Neural cell (in vitro differentiated cells): ENCODE results near the gene PUM1. TPM values are rescaled to one million over a fixed set of nuclear protein-coding genes. Genes with fewer than 3 reads are reported as not detected.

Source experiments
- H2AFZ ChIP-seq: fragments of 200-600, 300-800 bp; sonication (generic), shearing (Covaris generic); 2 replicates; pipeline ENCODE4 v1.6.0; 2014; ENCODE audit warnings: low read depth, mild to moderate bottlenecking, antibody characterized with exemption, low read length, moderate library complexity
- H3F3A ChIP-seq: fragments of 200-600 bp; shearing (Covaris generic); 2 replicates; pipeline ENCODE4 v1.6.1; 2016; ENCODE audit warnings: mild to moderate bottlenecking, moderate library complexity, mixed read lengths, antibody characterized with exemption, low read length; ENCODE audit not compliant: insufficient read depth, poor library complexity, severe bottlenecking
- H3K27ac ChIP-seq: fragments of 200-600, 300-800 bp; sonication (generic), shearing (Covaris generic); 2 replicates; pipeline ENCODE4 v1.5.1; 2014; ENCODE audit warnings: mild to moderate bottlenecking, low read length, moderate library complexity
- H3K27me3 ChIP-seq: fragments of 300-800, 200-600 bp; sonication (generic), shearing (Covaris generic); 2 replicates; pipeline ENCODE4 v1.6.0; 2014; ENCODE audit warnings: mild to moderate bottlenecking, low read depth, low read length, moderate library complexity; ENCODE audit not compliant: insufficient read depth
- H3K36me3 ChIP-seq: fragments of 300-800, 200-600 bp; sonication (generic), shearing (Covaris generic); 2 replicates; pipeline ENCODE4 v1.5.1; 2014; ENCODE audit warnings: mild to moderate bottlenecking, antibody characterized with exemption, low read length, moderate library complexity; ENCODE audit not compliant: insufficient read depth
- H3K4me2 ChIP-seq: fragments of 300-800, 200-600 bp; sonication (generic), shearing (Covaris generic); 2 replicates; pipeline ENCODE4 v1.6.0; 2014; ENCODE audit warnings: mild to moderate bottlenecking, low read length
- H3K4me3 ChIP-seq: fragments of 300-800, 200-600 bp; sonication (generic), shearing (Covaris generic); 2 replicates; pipeline ENCODE4 v1.5.1; 2014; ENCODE audit warnings: mild to moderate bottlenecking, low read length, moderate library complexity
- H3K79me2 ChIP-seq: fragments of 200-600 bp; shearing (Covaris generic); replicated peaks from 2 replicates; pipeline ENCODE4 v1.6.0; 2014; ENCODE audit warnings: mild to moderate bottlenecking, low read length, moderate library complexity; ENCODE audit not compliant: insufficient read depth
- H3K9ac ChIP-seq: fragments of 300-800, 200-600 bp; sonication (generic), shearing (Covaris generic); 2 replicates; pipeline ENCODE4 v1.6.1; 2016; ENCODE audit warnings: mild to moderate bottlenecking, low read length, mixed read lengths
- H3K9me2 ChIP-seq: fragments of 200-600 bp; shearing (Covaris generic); 2 replicates; pipeline ENCODE4 v1.6.1; 2016; ENCODE audit warnings: mild to moderate bottlenecking, low read length, mixed read lengths; ENCODE audit not compliant: insufficient read depth
- H3K9me3 ChIP-seq: fragments of 200-600, 300-800 bp; sonication (generic), shearing (Covaris generic); 2 replicates; pipeline ENCODE4 v1.6.1; 2016; ENCODE audit warnings: mild to moderate bottlenecking, mixed run types, low read length, moderate library complexity, mixed read lengths
- H4K20me1 ChIP-seq: fragments of 200-600 bp; shearing (Covaris generic); 2 replicates; pipeline ENCODE4 v1.6.1; 2016; ENCODE audit warnings: mild to moderate bottlenecking, mixed run types; ENCODE audit not compliant: insufficient read depth
- CTCF ChIP-seq: fragments of 450-650 bp; IDR thresholded peaks from 2 replicates; pipeline ENCODE4 v1.5.1; 2014; ENCODE audit warnings: antibody characterized with exemption, mild to moderate bottlenecking, moderate library complexity; ENCODE audit not compliant: poor library complexity, severe bottlenecking
- EP300 ChIP-seq: fragments of 450-650 bp; conservative IDR thresholded peaks from 2 replicates; pipeline ENCODE4 v1.6.1; 2014; ENCODE audit warnings: antibody characterized with exemption, mild to moderate bottlenecking, moderate library complexity; ENCODE audit not compliant: poor library complexity, severe bottlenecking
- EZH2 ChIP-seq: fragments of 200-600, 300-800 bp; shearing (Covaris generic), sonication (generic); IDR thresholded peaks from 2 replicates; pipeline ENCODE4 v1.6.1; 2014; ENCODE audit warnings: antibody characterized with exemption, low read length, borderline replicate concordance, mild to moderate bottlenecking; ENCODE audit not compliant: insufficient read depth, poor library complexity, severe bottlenecking
- MXI1 ChIP-seq: fragments of 450-650 bp; conservative IDR thresholded peaks from 2 replicates; pipeline ENCODE4 v1.6.1; 2014; ENCODE audit warnings: antibody characterized with exemption, mild to moderate bottlenecking; ENCODE audit not compliant: poor library complexity, severe bottlenecking
- POLR2AphosphoS5 ChIP-seq: IDR thresholded peaks from 2 replicates; pipeline ENCODE4 v1.6.1; 2012
- RAD21 ChIP-seq: fragments of 450-650 bp; conservative IDR thresholded peaks from 2 replicates; pipeline ENCODE4 v1.6.1; 2014; ENCODE audit warnings: antibody characterized with exemption, mild to moderate bottlenecking, moderate library complexity
- REST ChIP-seq: IDR thresholded peaks from 2 replicates; pipeline ENCODE4 v1.6.1; 2012; ENCODE audit warnings: borderline replicate concordance
- SMC3 ChIP-seq: fragments of 450-650 bp; conservative IDR thresholded peaks from 2 replicates; pipeline ENCODE4 v1.6.1; 2014; ENCODE audit warnings: antibody characterized with exemption, mild to moderate bottlenecking, moderate library complexity; ENCODE audit not compliant: poor library complexity
- TAF1 ChIP-seq: IDR thresholded peaks from 2 replicates; pipeline ENCODE4 v1.6.1; 2012; ENCODE audit warnings: low read depth
- polyA plus RNA-seq: library from polyadenylated mRNA; depleted of rRNA; stranded (reverse); fragments of >200 nt; gene quantifications from 2 replicates; pipeline ENCODE4 v1.2.3, GENCODE V29; 2014

Gene PUM1
- polyA plus RNA-seq, 1 donor from 2014 or later: 60.8 TPM

- Histone ChIP-seq H3F3A (no peaks in the 10 kb centered on the region), H3K9me3 (no peaks in the 10 kb centered on the region), H3K9ac (no peak overlapping the region), H3K79me2 (peaks cover 67% of the 10 kb centered on the region), H4K20me1 (no peaks in the 10 kb centered on the region), H3K27ac (no peak overlapping the region), H2AFZ (no peak overlapping the region), H3K4me3 (no peak overlapping the region), H3K27me3 (no peaks in the 10 kb centered on the region), H3K4me2 (no peak overlapping the region), H3K9me2 (no peaks in the 10 kb centered on the region), H3K36me3 (no peaks in the 10 kb centered on the region)
- TF ChIP-seq RAD21 (no peak), TAF1 (no peak), POLR2AphosphoS5 (no peak), EZH2 (no peak), SMC3 (no peak), MXI1 (no peak), EP300 (no peak), CTCF (no peak), REST (no peak)
Observed at GRCh38 chr1:30894508-30894973, 171.0 kb downstream of the PUM1 start.

GRCh38 chr1:30893776-30894507 is 171.6 kb downstream of the PUM1 start:
- Histone ChIP-seq H2AFZ (no peak overlapping the region), H3K79me2 (peaks cover 73% of the 10 kb centered on the region), H3K9ac (peak overlapping the region; percentile 26), H3K27me3 (no peaks in the 10 kb centered on the region), H4K20me1 (no peaks in the 10 kb centered on the region), H3F3A (no peaks in the 10 kb centered on the region), H3K4me2 (no peak overlapping the region), H3K36me3 (no peaks in the 10 kb centered on the region), H3K9me2 (no peaks in the 10 kb centered on the region), H3K9me3 (no peaks in the 10 kb centered on the region), H3K4me3 (peak overlapping the region; percentile 24), H3K27ac (peak overlapping the region; percentile 34)
- TF ChIP-seq MXI1: no peak
- peak; percentile 29 for TF ChIP-seq POLR2AphosphoS5
